Measurements from ENCODE around the gene PADI3. TPM values are rescaled to one million over a fixed set of nuclear protein-coding genes. Genes with fewer than 3 reads are reported as not detected.

PADI3 gene
- total and polyA plus RNA-seq, 2 of the 8 experiments (the other 6 are each of a cell fraction or from before 2014, with no cell fraction given), result 0.37 to 0.94 TPM

DNA sequence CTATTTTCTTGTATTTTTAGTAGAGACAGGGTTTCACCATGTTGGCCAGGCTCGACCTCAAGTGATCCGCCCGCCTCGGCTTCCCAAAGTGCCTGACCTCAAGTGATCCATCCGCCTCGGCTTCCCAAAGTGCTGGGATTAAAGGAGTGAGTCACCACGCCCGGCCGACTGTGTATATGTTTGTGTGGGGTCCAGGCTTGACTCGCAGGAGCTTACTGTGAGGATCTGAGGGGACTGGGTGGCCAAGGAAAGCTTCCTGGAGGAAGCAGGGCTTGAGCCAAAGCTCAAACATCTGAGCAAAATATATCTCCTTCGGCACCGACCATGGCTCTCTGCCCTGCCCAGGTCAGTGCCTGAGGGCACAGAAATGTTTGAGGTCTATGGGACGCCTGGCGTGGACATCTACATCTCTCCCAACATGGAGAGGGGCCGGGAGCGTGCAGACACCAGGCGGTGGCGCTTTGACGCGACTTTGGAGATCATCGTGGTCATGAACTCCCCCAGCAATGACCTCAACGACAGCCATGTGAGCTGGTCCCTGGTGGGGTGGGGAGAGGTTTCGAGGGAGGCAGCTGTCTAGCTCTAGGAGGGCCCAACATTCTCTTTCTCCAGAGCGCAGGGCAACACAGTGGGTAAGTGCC, 10.5 kb downstream of the PADI3 start (continued):
- TF ChIP-seq TAF7 (optimal IDR thresholded peaks at IDR 0.05; ENCODE audit: borderline replicate concordance, low read depth, low read length) (no peak), CHD1 (IDR thresholded peaks at IDR 0.05; ENCODE audit: low read depth, low read length) (no peak), GTF2F1 (IDR thresholded peaks at IDR 0.05; ENCODE audit: borderline replicate concordance, low read depth, low read length) (no peak), GABPA (IDR thresholded peaks at IDR 0.05; ENCODE audit: borderline replicate concordance, insufficient read depth, low read length) (no peak)

All from H1 (cell line).